T-helper 2 cell treated with Interferon-gamma antibody and Interleukin-4, amounts not matched to agents 5 μg/mL and 100 μg/mL, for 36 hours (primary cell): ENCODE data around the gene MYEOV.
A peak's percentile ranks its signal among the peaks of the same experiment; 100 is the strongest.

Experiments
- DNase-seq: peaks from one replicate; pipeline ENCODE4 v3.0.0; 2021; ENCODE audit warnings: low spot score
- H3K27ac Mint-ChIP-seq: one replicate; pipeline ENCODE4 v1.8.0; 2021; ENCODE audit warnings: mild to moderate bottlenecking, mixed read lengths
- H3K27me3 Mint-ChIP-seq: one replicate; pipeline ENCODE4 v1.8.0; 2021; ENCODE audit warnings: low read depth, mixed read lengths
- H3K36me3 Mint-ChIP-seq: one replicate; pipeline ENCODE4 v1.8.0; 2021; ENCODE audit warnings: low read depth, mixed read lengths
- H3K4me1 Mint-ChIP-seq: one replicate; pipeline ENCODE4 v1.8.0; 2021; ENCODE audit warnings: low read depth, mixed read lengths
- H3K4me3 Mint-ChIP-seq: one replicate; pipeline ENCODE4 v1.8.0; 2022; ENCODE audit warnings: mild to moderate bottlenecking, moderate library complexity, mixed read lengths
- H3K9me3 Mint-ChIP-seq: one replicate; pipeline ENCODE4 v1.8.0; 2021; ENCODE audit warnings: mixed read lengths

The MYEOV gene

GRCh38 chr11:69293819-69294505 is at the start of gene MYEOV:
Gene MYEOV, plus strand, starts transcription at chr11:69294155. Its CDS starts 1,200 bp downstream, at chr11:69295355.
- Mint-ChIP-seq H3K27ac (peak within 1 kb of the TSS; percentile 47), H3K4me3 (no peak within 1 kb of the TSS), H3K4me1 (peaks cover 41% of the 10 kb centered on the region), H3K9me3 (peaks cover 6% of the 10 kb centered on the region), H3K27me3 (peaks cover 4% of the 10 kb centered on the region), H3K36me3 (no peaks in the 10 kb centered on the region)
- DNase-seq: no peak

GRCh38 chr11:69244266-69244665 is 49.7 kb upstream of the MYEOV start:
- no peak overlapping the region for H3K4me3 Mint-ChIP-seq
- no peak overlapping the region for H3K27ac Mint-ChIP-seq
- H3K27me3 Mint-ChIP-seq: no peaks in the 10 kb centered on the region

DNA sequence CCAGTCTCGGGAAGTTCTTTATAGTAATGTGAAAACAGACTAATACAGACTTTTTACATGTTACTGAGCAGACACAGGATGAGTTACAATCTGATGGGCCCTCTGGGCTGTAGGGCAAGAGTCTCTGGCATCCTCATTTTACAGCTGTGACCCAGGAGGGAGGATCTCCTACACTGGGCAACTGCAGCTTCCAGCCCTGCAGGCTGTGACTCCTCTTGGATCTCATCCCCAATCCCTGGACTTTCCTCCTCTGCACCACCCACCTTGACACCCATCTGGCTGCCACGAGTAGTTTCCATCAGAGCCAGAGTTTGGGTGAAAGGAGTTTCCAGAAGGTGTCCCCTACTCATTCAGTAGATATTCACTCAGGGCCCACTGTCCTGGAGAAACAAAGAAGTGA is 48.9 kb upstream of the MYEOV start:
- H3K4me1 Mint-ChIP-seq: peaks cover 8% of the 10 kb centered on the region
- H3K36me3 Mint-ChIP-seq: peaks cover 1% of the 10 kb centered on the region
- no peak for DNase-seq
- H3K9me3 Mint-ChIP-seq: no peaks in the 10 kb centered on the region
- H3K27ac Mint-ChIP-seq: no peak overlapping the region
- H3K4me3 Mint-ChIP-seq: no peak overlapping the region
- H3K27me3 Mint-ChIP-seq: no peaks in the 10 kb centered on the region

More at GRCh38 chr11:69244266-69244665, 49.7 kb upstream of the MYEOV start:
- no peak for DNase-seq
- peaks cover 8% of the 10 kb centered on the region for H3K4me1 Mint-ChIP-seq
- H3K36me3 Mint-ChIP-seq: peaks cover 1% of the 10 kb centered on the region
- no peaks in the 10 kb centered on the region for H3K9me3 Mint-ChIP-seq

GRCh38 chr11:69245491-69246345 is 48.2 kb upstream of the MYEOV start:
- Mint-ChIP-seq H3K27ac (no peak overlapping the region), H3K4me3 (no peak overlapping the region), H3K9me3 (no peaks in the 10 kb centered on the region), H3K4me1 (peaks cover 8% of the 10 kb centered on the region), H3K27me3 (no peaks in the 10 kb centered on the region), H3K36me3 (peaks cover 1% of the 10 kb centered on the region)
- no peak for DNase-seq

GRCh38 chr11:69249311-69250185 is 44.4 kb upstream of the MYEOV start:
- no peak overlapping the region for H3K4me3 Mint-ChIP-seq
- no peaks in the 10 kb centered on the region for H3K4me1 Mint-ChIP-seq
- no peak overlapping the region for H3K27ac Mint-ChIP-seq
- peaks cover 12% of the 10 kb centered on the region for H3K9me3 Mint-ChIP-seq
- no peaks in the 10 kb centered on the region for H3K27me3 Mint-ChIP-seq
- no peaks in the 10 kb centered on the region for H3K36me3 Mint-ChIP-seq
- DNase-seq: no peak

DNA sequence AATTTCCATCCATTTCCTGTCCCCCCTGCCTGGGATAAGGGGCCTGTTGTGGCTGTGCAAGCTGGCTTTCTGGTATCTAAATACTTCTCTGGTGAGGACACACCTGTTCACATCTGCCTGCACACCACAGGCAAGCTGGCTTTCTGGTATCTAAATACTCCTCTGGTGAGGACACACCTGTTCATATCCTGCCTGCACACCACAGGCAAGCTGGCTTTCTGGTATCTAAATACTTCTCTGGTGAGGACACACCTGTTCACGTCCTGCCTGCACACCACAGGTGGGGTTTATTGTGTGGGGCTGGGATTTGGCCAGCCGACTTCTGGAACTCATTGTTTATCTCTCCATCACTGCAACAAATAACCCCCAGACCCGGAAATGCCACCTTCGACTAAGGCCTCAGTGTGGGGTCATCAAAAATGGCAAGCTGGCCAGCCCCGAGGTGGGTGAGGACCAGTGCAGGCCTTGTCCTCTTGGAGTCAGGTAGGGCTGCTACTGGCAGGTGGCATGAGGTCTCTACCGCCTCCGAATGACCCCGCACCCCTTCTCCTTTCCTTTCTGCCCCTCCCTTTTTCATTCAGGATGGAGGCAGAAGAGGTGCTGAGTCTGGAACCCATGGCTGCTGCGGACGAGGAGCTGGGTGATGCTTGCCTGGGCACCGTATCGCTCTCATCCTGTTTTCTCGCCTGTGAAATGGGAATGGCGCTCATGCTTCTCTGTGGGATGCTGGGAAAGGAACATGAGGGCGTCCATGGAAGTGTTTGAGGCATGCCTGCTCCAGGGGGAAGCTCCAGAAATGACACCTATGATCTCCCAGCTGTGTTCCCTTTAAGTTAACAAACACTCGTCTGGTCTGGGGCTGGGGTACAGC is 43.5 kb upstream of the MYEOV start:
- Mint-ChIP-seq H3K9me3 (peaks cover 13% of the 10 kb centered on the region), H3K4me3 (no peak overlapping the region), H3K36me3 (no peaks in the 10 kb centered on the region), H3K4me1 (no peaks in the 10 kb centered on the region), H3K27me3 (no peaks in the 10 kb centered on the region), H3K27ac (no peak overlapping the region)
- DNase-seq: no peak

DNA sequence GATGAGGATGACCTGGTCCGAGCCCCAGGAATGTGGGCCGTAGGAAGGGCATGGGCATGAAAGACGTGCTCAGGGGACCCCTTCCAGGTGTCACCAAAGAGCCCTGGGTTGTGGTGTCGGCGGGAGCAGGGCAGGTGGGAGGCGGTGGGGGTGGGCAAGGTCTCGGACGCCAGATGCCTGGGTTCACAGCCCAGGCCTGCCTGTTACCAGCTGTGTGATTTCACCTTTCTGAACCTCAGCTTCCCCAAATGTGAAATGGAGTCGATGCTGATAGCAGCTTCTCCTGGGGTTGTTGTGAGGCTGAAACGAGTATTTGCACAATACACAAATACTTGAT is 42.9 kb upstream of the MYEOV start:
- peaks cover 19% of the 10 kb centered on the region for H3K9me3 Mint-ChIP-seq
- H3K4me3 Mint-ChIP-seq: no peak overlapping the region
- no peaks in the 10 kb centered on the region for H3K4me1 Mint-ChIP-seq

DNA sequence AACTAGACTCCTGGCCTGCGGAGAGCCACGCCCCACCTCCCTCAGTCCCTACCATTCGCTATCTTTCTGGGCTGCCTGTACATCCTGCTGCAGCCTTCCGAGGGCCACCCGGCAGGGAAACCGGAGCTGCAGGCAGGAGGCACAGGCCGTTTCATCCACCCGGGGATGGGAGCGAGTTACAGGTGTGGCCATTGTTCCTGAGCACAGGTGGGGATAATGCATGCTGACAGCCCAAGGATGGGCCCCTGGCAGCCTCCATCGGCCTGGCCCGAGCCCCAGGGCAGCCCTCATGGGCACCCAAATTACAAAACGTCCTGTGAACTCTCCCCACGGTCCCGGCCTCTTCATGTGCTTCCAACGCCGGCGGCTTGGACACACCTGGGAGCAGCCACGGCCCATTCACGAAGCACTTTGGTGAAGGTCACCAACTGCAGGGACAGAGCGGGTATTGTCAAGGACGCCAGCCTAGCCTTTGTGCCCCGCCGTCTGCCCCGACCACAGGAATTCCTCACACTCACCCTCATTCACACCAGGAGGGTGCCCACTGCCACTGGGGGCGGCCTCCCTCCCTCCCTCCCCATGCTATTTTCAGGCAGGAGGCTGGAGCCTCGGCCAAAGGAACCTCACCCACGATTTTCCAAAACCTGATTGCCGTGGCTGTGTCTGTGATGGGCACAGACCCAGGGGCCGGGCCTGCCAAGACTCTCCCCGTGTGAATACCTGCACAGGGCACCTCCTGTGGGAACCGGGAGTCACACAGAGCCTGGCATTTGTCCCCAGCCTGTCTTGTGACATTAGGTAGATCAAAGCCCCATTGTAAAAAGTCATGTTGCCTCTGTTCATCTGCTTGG is 42.1 kb upstream of the MYEOV start:
- no peak for DNase-seq
- Mint-ChIP-seq H3K36me3 (no peaks in the 10 kb centered on the region), H3K27ac (no peak overlapping the region), H3K9me3 (peaks cover 26% of the 10 kb centered on the region), H3K27me3 (no peaks in the 10 kb centered on the region), H3K4me1 (no peaks in the 10 kb centered on the region), H3K4me3 (no peak overlapping the region)

More for the DNA sequence above, 42.9 kb upstream of the MYEOV start:
- no peak for DNase-seq
- Mint-ChIP-seq H3K27me3 (no peaks in the 10 kb centered on the region), H3K27ac (no peak overlapping the region), H3K36me3 (no peaks in the 10 kb centered on the region)

- Mint-ChIP-seq H3K9me3 (peaks cover 26% of the 10 kb centered on the region), H3K36me3 (no peaks in the 10 kb centered on the region), H3K4me3 (no peak overlapping the region), H3K27ac (no peak overlapping the region), H3K27me3 (no peaks in the 10 kb centered on the region), H3K4me1 (no peaks in the 10 kb centered on the region)
- no peak for DNase-seq
Observed at GRCh38 chr11:69252490-69252837, 41.5 kb upstream of the MYEOV start.

GRCh38 chr11:69253028-69253427 is 40.9 kb upstream of the MYEOV start:
- no peak for DNase-seq
- no peaks in the 10 kb centered on the region for H3K27me3 Mint-ChIP-seq
- H3K4me3 Mint-ChIP-seq: no peak overlapping the region
- H3K9me3 Mint-ChIP-seq: peaks cover 26% of the 10 kb centered on the region
- H3K27ac Mint-ChIP-seq: no peak overlapping the region
- no peaks in the 10 kb centered on the region for H3K4me1 Mint-ChIP-seq
- H3K36me3 Mint-ChIP-seq: no peaks in the 10 kb centered on the region

DNA sequence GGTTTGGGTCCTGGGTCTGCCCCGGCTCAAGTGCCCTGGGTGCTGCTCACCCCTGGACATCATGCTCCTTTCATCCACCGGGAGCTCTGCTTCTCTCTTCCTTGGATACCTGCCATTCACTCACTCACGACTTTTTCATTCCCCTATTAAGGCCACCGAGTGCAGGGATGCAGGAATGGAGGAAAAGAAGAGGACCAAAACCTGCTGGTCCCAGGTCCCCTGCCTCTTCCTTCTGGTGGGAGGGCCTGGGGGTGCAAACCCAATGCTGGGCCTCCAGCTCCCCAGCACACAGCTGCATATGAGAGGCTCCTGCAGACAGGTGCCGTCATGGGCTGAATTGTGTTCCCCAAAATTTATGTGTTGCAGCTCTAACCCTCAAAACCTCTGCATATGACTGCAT is 36.8 kb upstream of the MYEOV start:
- Mint-ChIP-seq H3K27ac (no peak overlapping the region), H3K27me3 (peaks cover 4% of the 10 kb centered on the region), H3K4me3 (no peak overlapping the region), H3K9me3 (peaks cover 26% of the 10 kb centered on the region), H3K36me3 (no peaks in the 10 kb centered on the region), H3K4me1 (no peaks in the 10 kb centered on the region)
- no peak for DNase-seq

- H3K27ac Mint-ChIP-seq: no peak overlapping the region
- H3K4me1 Mint-ChIP-seq: no peaks in the 10 kb centered on the region
- no peak overlapping the region for H3K4me3 Mint-ChIP-seq
- H3K36me3 Mint-ChIP-seq: no peaks in the 10 kb centered on the region
- H3K9me3 Mint-ChIP-seq: peaks cover 29% of the 10 kb centered on the region
- peaks cover 4% of the 10 kb centered on the region for H3K27me3 Mint-ChIP-seq
- DNase-seq: no peak
Observed at GRCh38 chr11:69257838-69258658, 35.9 kb upstream of the MYEOV start.
